GM18508 (cell line): ENCODE results near the gene FUT3.

Experiments
- ATAC-seq: cut with Tn5 transposase; IDR thresholded peaks from one replicate; pipeline ENCODE4 v1.9.1; 2021; ENCODE audit warnings: moderate number of reproducible peaks; ENCODE audit not compliant: insufficient read depth, unreplicated experiment

The FUT3 gene

GRCh38 chr19:5805462-5806132 is 45.7 kb downstream of the FUT3 start:
- ATAC-seq = no peak

- ATAC-seq = no peak
Measured at GRCh38 chr19:5804516-5805461, 46.5 kb downstream of the FUT3 start, which contains the start of gene NRTN. NRTN (plus strand) TSS chr19:5805067; CDS start chr19:5824166, 19,099 bp downstream.

- no peak for ATAC-seq
Measured at GRCh38 chr19:5803752-5804515, 47.3 kb downstream of the FUT3 start.

GRCh38 chr19:5803441-5803751 is 47.9 kb downstream of the FUT3 start:
- ATAC-seq = no peak

- no peak for ATAC-seq
Measured at GRCh38 chr19:5801796-5802619, 49.2 kb downstream of the FUT3 start.

- ATAC-seq = no peak
Measured at GRCh38 chr19:5800361-5801270, 50.6 kb downstream of the FUT3 start.

GRCh38 chr19:5799247-5800241 is 51.7 kb downstream of the FUT3 start:
- no peak for ATAC-seq

- ATAC-seq = no peak
Measured at GRCh38 chr19:5798244-5798643, 53.0 kb downstream of the FUT3 start.

GRCh38 chr19:5795382-5795919 is 55.8 kb downstream of the FUT3 start:
- ATAC-seq = no peak

GRCh38 chr19:5793188-5793587 is 58.1 kb downstream of the FUT3 start:
- no peak for ATAC-seq
